ENCODE data around the gene SNAPC5.

The SNAPC5 gene

GRCh38 chr15:66482539-66482938 is 15.0 kb downstream of the SNAPC5 start:
- DNase-seq (ENCODE audit: low read depth) = no peak
- TF ChIP-seq, protein P1, sequence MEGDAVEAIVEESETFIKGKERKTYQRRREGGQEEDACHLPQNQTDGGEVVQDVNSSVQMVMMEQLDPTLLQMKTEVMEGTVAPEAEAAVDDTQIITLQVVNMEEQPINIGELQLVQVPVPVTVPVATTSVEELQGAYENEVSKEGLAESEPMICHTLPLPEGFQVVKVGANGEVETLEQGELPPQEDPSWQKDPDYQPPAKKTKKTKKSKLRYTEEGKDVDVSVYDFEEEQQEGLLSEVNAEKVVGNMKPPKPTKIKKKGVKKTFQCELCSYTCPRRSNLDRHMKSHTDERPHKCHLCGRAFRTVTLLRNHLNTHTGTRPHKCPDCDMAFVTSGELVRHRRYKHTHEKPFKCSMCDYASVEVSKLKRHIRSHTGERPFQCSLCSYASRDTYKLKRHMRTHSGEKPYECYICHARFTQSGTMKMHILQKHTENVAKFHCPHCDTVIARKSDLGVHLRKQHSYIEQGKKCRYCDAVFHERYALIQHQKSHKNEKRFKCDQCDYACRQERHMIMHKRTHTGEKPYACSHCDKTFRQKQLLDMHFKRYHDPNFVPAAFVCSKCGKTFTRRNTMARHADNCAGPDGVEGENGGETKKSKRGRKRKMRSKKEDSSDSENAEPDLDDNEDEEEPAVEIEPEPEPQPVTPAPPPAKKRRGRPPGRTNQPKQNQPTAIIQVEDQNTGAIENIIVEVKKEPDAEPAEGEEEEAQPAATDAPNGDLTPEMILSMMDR (IDR thresholded peaks at IDR 0.05; ENCODE audit: control insufficient read depth, insufficient read depth, low read depth, low read length, missing control alignments) = no peak
- H3K4me3 ChIP-seq (ENCODE audit: control insufficient read depth, low read depth, low read length) = no peak overlapping the region

DNA sequence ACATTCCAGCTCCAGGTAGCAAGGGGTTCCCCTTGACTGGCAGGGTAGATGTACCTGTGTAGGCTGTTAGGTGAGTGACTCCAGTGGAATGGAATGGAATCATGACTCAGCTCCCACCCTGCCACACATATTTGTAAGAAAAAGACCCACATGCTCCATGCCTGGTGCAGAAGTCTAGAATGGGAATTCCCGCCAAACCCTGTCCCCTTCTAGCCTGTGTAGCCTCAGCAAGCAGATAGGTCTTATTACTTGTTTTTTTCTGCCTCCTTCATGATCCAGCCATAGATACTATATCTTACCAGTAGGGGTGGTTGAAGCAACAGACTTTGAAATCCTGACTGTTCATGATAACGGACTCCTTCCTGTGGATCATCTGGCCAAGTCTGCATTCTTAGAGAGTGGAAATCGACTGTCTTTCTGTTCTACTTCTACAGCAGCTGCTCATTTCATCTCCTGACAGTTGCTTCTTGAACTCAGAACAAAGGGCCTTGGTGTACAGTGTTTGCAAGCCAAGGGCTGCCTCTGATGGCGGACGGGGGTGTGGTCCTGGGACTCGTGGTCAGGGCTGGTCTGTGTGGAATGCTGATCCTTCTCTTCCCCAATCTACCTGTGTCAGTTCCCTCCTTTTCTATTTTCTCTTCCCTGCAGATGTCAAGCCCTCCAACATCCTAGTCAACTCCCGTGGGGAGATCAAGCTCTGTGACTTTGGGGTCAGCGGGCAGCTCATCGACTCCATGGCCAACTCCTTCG is 16.3 kb downstream of the SNAPC5 start:
- no peak overlapping the region for H3K4me3 ChIP-seq (ENCODE audit: control insufficient read depth, low read depth, low read length)
- no peak for DNase-seq (ENCODE audit: low read depth)

DNA sequence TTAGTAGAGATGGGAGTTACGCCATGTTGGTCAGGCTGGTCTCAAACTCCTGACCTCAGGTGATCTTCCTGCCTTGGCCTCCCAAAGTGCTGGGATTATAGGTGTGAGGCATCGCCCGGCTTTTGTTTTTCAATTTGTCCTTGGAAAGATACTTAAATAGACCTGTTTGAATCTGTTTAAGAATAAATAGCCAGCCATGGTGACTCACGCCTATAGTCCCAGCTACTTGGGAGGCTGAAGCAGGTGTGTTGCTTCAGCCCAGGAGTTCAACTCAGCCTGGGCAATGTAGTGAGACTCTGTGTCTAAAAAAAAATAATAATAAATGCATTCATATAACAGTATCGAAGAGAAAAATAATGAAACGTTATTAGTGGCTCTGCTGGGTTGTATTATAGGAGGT is 17.3 kb downstream of the SNAPC5 start:
- TF ChIP-seq, protein P1 (IDR thresholded peaks at IDR 0.05; ENCODE audit: control insufficient read depth, insufficient read depth, low read depth, low read length, missing control alignments) = no peak

More for the DNA sequence above, 16.3 kb downstream of the SNAPC5 start:
- TF ChIP-seq, protein P1 (IDR thresholded peaks at IDR 0.05; ENCODE audit: control insufficient read depth, insufficient read depth, low read depth, low read length, missing control alignments) = no peak

DNA sequence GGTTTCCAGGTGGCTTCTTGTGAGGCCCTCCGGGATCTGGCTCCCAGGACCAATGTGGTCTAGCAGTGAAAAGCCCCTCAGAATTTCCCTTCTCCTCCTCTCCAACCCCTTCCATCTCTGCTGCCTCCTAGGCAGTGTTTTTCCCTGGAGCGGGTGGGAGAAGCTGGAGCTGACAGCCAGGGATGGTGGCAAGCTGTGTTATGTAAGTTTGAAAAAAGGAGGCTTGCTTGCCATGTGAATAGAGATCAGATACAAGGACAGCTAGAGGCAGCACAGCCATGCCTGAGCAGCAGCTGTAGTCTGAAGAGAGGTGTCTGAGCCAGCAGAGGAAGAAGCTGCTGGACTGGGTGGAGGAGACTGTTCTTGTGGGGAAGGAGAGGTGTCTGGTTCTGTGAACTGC is 20.6 kb downstream of the SNAPC5 start:
- H3K4me3 ChIP-seq (ENCODE audit: control insufficient read depth, low read depth, low read length) = no peak overlapping the region
- TF ChIP-seq, protein P1 (IDR thresholded peaks at IDR 0.05; ENCODE audit: control insufficient read depth, insufficient read depth, low read depth, low read length, missing control alignments) = no peak
- DNase-seq (ENCODE audit: low read depth) = no peak

More for the DNA sequence above, 17.3 kb downstream of the SNAPC5 start:
- H3K4me3 ChIP-seq (ENCODE audit: control insufficient read depth, low read depth, low read length) = no peak overlapping the region
- DNase-seq (ENCODE audit: low read depth) = no peak

DNA sequence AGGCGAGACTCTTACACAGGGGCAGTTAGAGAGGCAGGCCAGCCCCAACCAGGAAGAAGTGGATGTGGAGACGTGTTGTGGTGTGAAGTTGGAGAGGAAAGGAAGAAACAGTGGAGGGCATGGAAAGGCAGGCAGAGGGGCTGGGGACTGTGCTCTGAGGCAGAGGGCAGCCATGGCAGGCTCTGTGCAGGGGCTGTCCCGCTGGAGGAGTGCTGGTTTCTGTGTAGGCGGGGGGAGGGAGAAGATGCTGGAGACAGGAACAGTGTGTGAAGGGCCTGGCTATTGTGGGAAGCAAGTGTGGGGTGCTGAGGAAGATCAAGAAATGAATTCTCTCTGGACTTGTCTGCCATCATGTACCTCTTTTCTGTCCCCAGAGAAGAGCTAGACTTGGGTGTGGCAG is 21.0 kb downstream of the SNAPC5 start:
- H3K4me3 ChIP-seq (ENCODE audit: control insufficient read depth, low read depth, low read length) = no peak overlapping the region
- TF ChIP-seq, protein P1 (IDR thresholded peaks at IDR 0.05; ENCODE audit: control insufficient read depth, insufficient read depth, low read depth, low read length, missing control alignments) = no peak
- DNase-seq (ENCODE audit: low read depth) = no peak

GRCh38 chr15:66474963-66475362 is 22.6 kb downstream of the SNAPC5 start:
- TF ChIP-seq, protein P1 (IDR thresholded peaks at IDR 0.05; ENCODE audit: control insufficient read depth, insufficient read depth, low read depth, low read length, missing control alignments) = no peak
- no peak overlapping the region for H3K4me3 ChIP-seq (ENCODE audit: control insufficient read depth, low read depth, low read length)
- no peak for DNase-seq (ENCODE audit: low read depth)

Data from AG09309 (cell line).